Sigmoid colon (tissue), 4 donors: ENCODE data around the gene CAB39L.

Source experiments
- CTCF ChIP-seq, 4 experiments: fragments of 450-650 bp in 3 of 4; fragments of 200-600 bp in 1 of 4; IDR thresholded peaks; one replicate each; pipeline ENCODE4 v1.5.1; 2016 to 2019; ENCODE audit warnings: antibody characterized with exemption in 4 of 4, mild to moderate bottlenecking in 3 of 4, moderate library complexity in 2 of 4
- EP300 ChIP-seq, 4 donors: sonication (generic); formaldehyde crosslinking; IDR thresholded peaks; one replicate each; pipeline ENCODE4 v1.6.1; 2017; ENCODE audit warnings: antibody characterized with exemption in 4 of 4
- POLR2A ChIP-seq, 2 donors: fragments of 450-650 bp; IDR thresholded peaks; one replicate each; pipeline ENCODE4 v1.6.1; 2016; ENCODE audit warnings: antibody characterized with exemption in 2 of 2, mild to moderate bottlenecking in 2 of 2, moderate library complexity in 2 of 2
- POLR2AphosphoS5 ChIP-seq, 4 donors: sonication (generic); formaldehyde crosslinking; IDR thresholded peaks; one replicate each; pipeline ENCODE4 v1.6.1; 2017; ENCODE audit warnings: antibody characterized with exemption in 4 of 4

GRCh38 chr13:49272296-49272695, 171.6 kb downstream of the CAB39L start:
- TF ChIP-seq CTCF (IDR thresholded peaks at IDR 0.05), result no peak
- TF ChIP-seq POLR2AphosphoS5 (IDR thresholded peaks at IDR 0.05), result no peak
- no peak for TF ChIP-seq POLR2A (IDR thresholded peaks at IDR 0.05)
- TF ChIP-seq EP300 (IDR thresholded peaks at IDR 0.05), result no peak
